ENCODE results near the gene TTC7B.

TTC7B gene

DNA sequence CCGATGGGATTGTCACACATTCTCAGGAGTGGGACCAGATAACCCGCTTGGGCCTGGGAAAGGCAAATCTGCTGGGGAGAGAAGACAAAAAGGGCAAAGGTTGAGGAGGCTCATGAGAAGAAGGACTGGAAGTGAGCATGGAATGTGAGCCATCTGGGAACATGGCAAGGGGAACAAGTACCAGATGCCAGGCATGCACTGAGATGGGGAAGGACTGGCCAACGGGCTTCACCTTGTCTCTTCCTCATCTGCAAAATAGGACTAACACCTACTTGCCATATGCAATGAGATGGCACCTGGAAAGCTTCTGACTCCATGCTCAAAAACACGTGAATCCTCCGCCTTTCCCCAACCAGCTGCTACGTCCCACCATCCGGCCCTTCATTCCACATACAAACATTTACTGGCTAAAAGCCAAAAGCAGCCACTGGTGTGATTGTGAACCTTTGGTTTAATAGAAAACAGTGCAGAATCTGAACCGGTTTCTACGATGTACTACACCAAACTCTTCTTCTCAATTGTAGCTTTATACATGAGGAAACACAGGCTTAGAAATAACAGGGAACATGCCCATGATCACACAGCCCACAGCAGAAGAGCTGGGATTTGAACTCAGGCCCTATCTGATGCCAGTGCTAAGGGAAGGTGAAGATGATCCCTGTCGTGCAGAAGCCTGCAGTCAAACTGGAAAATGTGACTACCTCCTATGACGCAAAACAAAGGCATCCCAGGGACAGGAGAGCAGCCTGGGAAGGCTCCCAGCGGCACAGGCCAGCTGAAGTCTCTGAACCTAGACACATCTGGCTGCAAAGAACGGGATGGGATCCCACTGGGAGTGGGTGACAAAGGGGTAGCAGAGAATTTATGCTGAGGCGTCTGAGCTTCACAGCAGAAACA is 112.1 kb downstream of the TTC7B start:
- DNase-seq (ENCODE audit: low read depth in 2 of 2): no peak

GRCh38 chr14:90700933-90701776 is 115.1 kb downstream of the TTC7B start:
- no peak for DNase-seq (ENCODE audit: low read depth in 2 of 2)

- no peak for DNase-seq (ENCODE audit: low read depth in 2 of 2)
These were observed 117.2 kb downstream of the TTC7B start for GRCh38 chr14:90699016-90699415.

DNA sequence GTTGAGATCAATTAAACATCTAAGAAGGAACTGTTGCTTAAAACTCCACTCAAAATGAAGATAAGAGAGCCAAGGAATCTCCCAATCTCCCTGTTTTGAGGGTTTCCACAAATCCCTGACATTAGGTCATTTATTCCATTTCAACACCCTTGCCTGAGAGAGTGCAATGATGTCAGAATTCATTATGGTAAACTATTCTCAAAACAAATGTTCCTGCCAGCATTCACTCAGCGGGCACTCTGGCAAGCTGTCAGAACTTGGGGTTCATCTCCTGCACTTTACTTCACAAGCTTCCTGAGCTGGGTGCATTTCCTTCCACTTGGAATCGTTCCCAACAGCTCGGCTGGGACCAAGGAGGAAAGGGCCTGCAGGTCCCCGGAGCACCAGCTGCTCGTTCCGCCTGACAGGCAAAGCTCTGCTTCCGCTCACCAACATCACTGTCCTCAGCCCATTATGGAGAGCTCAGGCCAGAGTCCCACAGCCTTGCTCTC is 117.8 kb downstream of the TTC7B start:
- no peak for DNase-seq (ENCODE audit: low read depth in 2 of 2)

- DNase-seq (ENCODE audit: low read depth in 2 of 2): peak; percentile 43 to 51
These were observed 118.5 kb downstream of the TTC7B start for GRCh38 chr14:90697577-90698206.

- no peak for DNase-seq (ENCODE audit: low read depth in 2 of 2)
These were observed 119.1 kb downstream of the TTC7B start for GRCh38 chr14:90697132-90697531.

- no peak for DNase-seq (ENCODE audit: low read depth in 2 of 2)
These were observed 119.5 kb downstream of the TTC7B start for GRCh38 chr14:90696720-90697119.

DNA sequence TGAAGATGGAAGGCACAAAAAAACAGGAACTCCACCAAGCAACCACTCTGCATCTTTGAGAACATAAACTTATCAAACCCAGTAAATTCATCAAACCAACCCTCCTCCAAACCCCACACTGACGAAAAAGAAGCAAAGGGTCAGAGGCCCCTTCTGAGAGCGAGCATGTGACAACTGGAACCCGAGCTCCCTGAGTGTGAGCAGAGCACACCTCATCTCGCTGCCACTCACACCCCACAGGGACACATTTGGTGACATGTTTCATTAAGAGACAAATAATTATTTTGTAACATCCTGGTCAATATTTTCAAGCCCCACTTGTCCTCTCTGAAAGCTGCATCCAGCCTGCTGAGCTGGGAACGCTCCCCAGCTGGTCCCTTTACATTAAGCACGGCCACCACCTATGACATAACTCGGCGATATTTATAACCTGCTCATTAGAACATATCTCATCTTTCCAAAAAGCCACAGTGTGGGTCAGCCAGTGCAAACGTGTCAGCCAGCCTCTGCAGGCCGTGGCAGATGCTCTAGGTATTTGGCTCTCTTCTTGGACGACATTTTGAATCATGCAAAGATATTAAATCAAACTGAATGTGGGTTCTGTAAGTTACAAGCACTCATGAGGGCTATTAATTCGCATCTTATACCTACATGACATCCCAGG is 120.1 kb downstream of the TTC7B start:
- DNase-seq (ENCODE audit: low read depth in 2 of 2): no peak

GRCh38 chr14:90693413-90693812 is 122.8 kb downstream of the TTC7B start:
- DNase-seq (ENCODE audit: low read depth in 2 of 2): no peak

- DNase-seq (ENCODE audit: low read depth in 2 of 2): no peak
These were observed 123.4 kb downstream of the TTC7B start for GRCh38 chr14:90692826-90693225.

GRCh38 chr14:90692061-90692460 is 124.2 kb downstream of the TTC7B start:
- DNase-seq (ENCODE audit: low read depth in 2 of 2): no peak

DNA sequence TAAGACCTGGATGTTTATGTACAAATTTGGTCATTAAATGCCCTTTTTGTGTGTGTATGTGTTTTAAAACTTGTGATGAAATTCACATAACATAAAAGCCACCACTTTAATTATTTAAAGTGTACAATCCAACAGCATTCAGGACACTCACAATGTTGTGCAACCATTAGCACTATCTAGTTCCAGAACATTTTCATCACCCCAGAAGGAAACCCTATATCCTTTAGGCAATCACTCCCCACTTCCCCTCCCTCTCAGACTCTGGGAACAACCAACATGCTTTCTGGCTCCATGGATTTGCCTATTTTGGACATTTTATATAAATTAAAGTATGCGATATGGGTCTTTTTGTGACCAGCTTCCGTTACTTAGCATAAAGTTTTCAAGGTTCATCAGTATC is 124.6 kb downstream of the TTC7B start:
- no peak for DNase-seq (ENCODE audit: low read depth in 2 of 2)

DNA sequence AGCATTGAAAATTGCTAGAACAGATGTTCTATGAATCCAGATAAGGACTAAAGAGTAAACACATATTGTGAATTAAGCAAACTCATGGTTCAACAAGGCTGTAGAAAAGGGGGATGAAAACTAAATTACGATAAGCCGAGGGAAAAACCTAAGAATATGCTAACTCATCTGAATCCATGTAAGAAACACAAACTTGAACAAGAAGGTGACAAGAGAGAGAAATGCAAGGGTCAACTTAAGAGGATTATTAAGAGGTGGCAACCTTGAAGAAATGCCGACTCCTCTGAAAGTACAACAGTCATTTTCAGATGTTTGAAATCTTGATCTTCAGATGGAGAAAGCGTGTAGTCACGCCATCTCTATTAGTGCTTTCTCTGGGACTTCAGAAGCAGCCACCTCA is 128.6 kb downstream of the TTC7B start:
- no peak for DNase-seq (ENCODE audit: low read depth in 2 of 2)

DNA sequence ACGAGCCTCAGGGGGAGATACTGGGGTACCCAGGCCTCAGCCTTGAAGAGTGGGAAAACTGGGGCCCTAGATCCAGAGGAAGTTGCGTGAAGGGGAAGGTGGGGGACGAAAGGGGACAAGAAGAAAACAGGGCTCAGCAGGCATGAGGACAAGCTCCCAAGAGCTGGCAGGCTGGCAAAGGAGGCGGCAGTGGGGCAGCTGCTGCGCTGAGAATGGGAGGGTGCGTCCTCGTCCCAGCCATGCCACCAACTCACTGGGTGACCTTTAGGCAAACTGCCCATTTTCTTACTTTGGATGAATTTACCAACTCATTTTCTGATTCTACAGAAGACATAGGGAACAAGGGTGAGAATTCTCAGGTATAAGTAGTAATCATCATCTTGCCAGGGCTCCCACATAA is 133.6 kb downstream of the TTC7B start:
- DNase-seq (ENCODE audit: low read depth in 2 of 2): no peak

DNA sequence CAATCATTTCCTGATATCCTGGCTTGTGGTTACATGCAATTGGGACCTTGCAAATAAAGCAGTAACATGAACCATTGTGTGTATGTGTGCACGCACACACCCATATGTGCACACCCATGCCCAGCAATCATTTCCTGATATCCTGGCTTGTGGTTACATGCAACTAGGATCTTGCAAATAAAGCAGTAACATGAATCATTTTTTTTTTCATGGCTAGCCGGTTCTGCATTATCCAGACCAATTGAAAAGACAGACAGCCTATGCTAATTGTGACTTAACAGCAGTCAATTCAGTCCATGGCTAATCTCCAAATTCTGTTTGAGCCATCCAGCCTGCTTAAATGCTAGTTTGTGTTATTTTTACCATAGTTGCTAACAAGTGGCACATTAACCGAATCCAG is 134.3 kb downstream of the TTC7B start:
- DNase-seq (ENCODE audit: low read depth in 2 of 2): no peak

- no peak for DNase-seq (ENCODE audit: low read depth in 2 of 2)
These were observed 137.3 kb downstream of the TTC7B start for GRCh38 chr14:90678846-90679362.

DNA sequence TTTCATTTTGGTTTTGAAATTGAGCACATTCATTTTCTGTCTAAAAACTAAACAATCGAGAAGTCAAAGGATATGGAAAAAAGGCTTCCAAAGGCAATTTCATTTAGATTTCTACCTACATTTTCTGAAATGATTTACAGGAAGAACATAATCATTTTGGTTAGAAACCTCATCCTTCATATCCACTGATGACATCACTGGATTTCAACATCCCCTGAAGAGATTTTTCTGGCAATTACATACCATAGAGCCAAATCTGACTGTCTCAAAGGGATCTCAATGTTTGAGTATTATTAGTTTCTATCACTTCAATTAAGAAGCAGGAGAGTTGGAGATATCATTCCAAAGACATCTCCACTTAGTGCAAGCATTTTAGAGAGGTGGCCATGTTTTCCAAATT is 137.8 kb downstream of the TTC7B start:
- DNase-seq (ENCODE audit: low read depth in 2 of 2): no peak

DNA sequence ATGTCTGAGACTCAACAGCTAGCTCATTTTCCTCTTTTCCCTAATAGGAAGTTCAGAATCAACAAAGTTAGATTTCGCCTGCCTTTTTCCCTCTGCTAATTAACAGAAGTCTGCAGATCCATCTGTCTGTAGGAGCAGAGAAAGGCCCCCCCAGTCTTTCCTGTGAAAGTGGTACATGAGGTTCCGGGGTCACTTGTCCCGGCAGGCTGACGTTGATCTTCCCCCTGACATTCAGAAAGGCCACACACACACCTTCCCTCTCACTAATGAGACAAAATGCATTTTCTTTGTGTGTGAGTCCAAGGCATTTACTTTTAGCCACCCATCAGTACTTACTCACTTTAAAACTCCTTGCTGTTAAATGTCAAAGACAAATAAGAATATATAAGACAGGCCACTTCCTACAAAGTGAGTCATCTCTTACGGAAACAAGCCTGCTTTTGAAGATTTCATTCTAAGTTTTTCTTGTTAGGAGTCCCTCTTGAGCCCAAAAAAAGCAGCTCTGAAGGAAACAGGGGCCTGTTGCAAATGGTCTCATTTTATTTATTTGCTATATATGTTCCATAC is 138.7 kb downstream of the TTC7B start:
- no peak for DNase-seq (ENCODE audit: low read depth in 2 of 2)

DNA sequence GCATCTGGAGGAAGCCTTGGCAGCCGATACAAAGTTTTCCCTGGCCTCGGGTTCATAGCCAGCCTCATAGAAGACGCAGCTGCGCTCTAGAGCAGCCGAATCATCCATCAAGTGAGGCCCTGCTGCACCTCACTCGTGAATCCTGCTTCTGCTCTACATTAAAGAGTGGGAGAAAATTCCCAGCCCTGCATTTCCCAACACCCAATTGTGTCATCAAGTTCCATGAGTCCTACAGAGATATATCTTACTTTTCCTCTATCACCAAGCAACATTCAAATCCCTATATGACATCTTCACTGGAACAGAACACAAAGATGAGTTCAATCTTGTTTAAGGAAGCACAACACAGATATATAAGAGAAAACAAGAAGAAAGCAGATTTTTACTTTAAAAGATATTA is 139.3 kb downstream of the TTC7B start:
- DNase-seq (ENCODE audit: low read depth in 2 of 2): no peak

GRCh38 chr14:90676356-90676755 is 139.9 kb downstream of the TTC7B start:
- no peak for DNase-seq (ENCODE audit: low read depth in 2 of 2)

DNA sequence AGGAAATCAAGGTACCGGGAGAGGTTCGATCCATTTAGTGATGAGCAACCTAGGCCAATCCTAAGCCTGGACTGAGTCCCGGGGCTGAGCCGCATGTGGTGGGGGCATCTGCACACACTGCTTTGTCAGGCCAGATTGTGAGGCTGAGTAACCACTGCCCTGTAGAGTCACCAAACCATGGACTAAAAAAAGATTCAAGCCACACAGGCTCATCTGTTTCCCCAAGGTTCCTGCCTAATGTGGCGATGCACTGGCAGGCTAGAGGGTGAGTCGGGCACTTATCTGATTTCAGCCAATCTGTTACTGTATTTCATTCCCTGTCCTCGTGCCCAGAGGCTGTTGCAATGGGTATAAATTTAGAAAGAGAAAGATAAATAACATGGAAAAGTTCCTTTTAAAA is 140.8 kb downstream of the TTC7B start:
- DNase-seq (ENCODE audit: low read depth in 2 of 2): no peak
